K562 (cell line): ENCODE data around the gene E2F2.

Experiments used
- BACH1 ChIP-seq: fragments of 200-800 bp; sonication (Bioruptor generic); IDR thresholded peaks from 2 replicates; pipeline ENCODE4 v1.6.1; 2016; ENCODE audit warnings: missing genetic modification characterization, missing compliant biosample characterization
- BHLHE40 ChIP-seq: IDR thresholded peaks from 2 replicates; pipeline ENCODE4 v1.6.1; 2011; ENCODE audit warnings: low read length, improper control_type of control experiment
- CREM ChIP-seq: IDR thresholded peaks from 2 replicates; pipeline ENCODE4 v1.6.1; 2014; ENCODE audit warnings: antibody characterized with exemption, low read depth
- CTCF ChIP-seq, 3 experiments: IDR thresholded peaks in 2 of 3; conservative IDR thresholded peaks in 1 of 3; 2 replicates each; pipeline ENCODE4 v1.5.1; 2011 to 2012; ENCODE audit warnings: low read length in 3 of 3, mild to moderate bottlenecking in 3 of 3, control low read depth in 2 of 3, improper control_type of control experiment in 1 of 3, inconsistent platforms in 1 of 3, low read depth in 1 of 3, mixed read lengths in 1 of 3, moderate library complexity in 1 of 3; ENCODE audit not compliant: insufficient read depth in 2 of 3
- FOXK2 ChIP-seq, 2 experiments: fragments of 450-650 bp; IDR thresholded peaks in 1 of 2; conservative IDR thresholded peaks in 1 of 2; 2 replicates each; pipeline ENCODE4 v1.6.1; 2016; ENCODE audit warnings: low read depth in 2 of 2, mild to moderate bottlenecking in 1 of 2
- HDAC3 ChIP-seq: fragments of 450-650 bp; IDR thresholded peaks from 2 replicates; pipeline ENCODE4 v1.6.1; 2018; ENCODE audit warnings: borderline replicate concordance, mild to moderate bottlenecking, moderate library complexity; ENCODE audit not compliant: partially characterized antibody
- HSF4 ChIP-seq: fragments of 250-450 bp; sonication (Bioruptor Pico); IDR thresholded peaks from 2 replicates; pipeline ENCODE4 v2.1.2; 2022; ENCODE audit warnings: mild to moderate bottlenecking, moderate library complexity, borderline replicate concordance
- KDM5B ChIP-seq: fragments of 200-600 bp; sonication (generic); IDR thresholded peaks from 2 replicates; pipeline ENCODE4 v1.6.1; 2012; ENCODE audit warnings: low read depth, mild to moderate bottlenecking, moderate library complexity, low read length, control low read depth, inconsistent platforms; ENCODE audit not compliant: insufficient replicate concordance
- MCM5 ChIP-seq: fragments of 450-650 bp; IDR thresholded peaks from 2 replicates; pipeline ENCODE4 v1.6.1; 2016; ENCODE audit warnings: low read depth
- MXI1 ChIP-seq: IDR thresholded peaks from 2 replicates; pipeline ENCODE4 v1.6.1; 2011; ENCODE audit warnings: low read depth, mild to moderate bottlenecking, improper control_type of control experiment, low read length
- NFATC3 ChIP-seq: fragments of 450-650 bp; IDR thresholded peaks from 2 replicates; pipeline ENCODE4 v1.6.1; 2017; ENCODE audit warnings: mild to moderate bottlenecking
- NFXL1 ChIP-seq: fragments of 450-650 bp; formaldehyde crosslinking; IDR thresholded peaks from 2 replicates; pipeline ENCODE4 v1.4.0; 2021; ENCODE audit warnings: mild to moderate bottlenecking
- POLR2AphosphoS5 ChIP-seq: IDR thresholded peaks from 2 replicates; pipeline ENCODE4 v1.6.1; 2011; ENCODE audit warnings: mild to moderate bottlenecking, low read depth, low read length, moderate library complexity; ENCODE audit not compliant: control insufficient read depth, insufficient read depth
- ZNF277 ChIP-seq: fragments of 250-450 bp; sonication (Bioruptor Pico); IDR thresholded peaks from 2 replicates; pipeline ENCODE4 v1.8.0; 2022; ENCODE audit warnings: inconsistent platforms, mild to moderate bottlenecking, moderate library complexity, borderline replicate concordance

- TF ChIP-seq HDAC3 (no peak), NFATC3 (no peak), BHLHE40 (no peak), CTCF (IDR thresholded peaks at IDR 0.05 in 2 of 3, conservative IDR thresholded peaks at IDR 0.05 in 1 of 3; ENCODE audit: insufficient read depth in 2 of 3, low read depth in 1 of 3, low read length in 3 of 3) (no peak), NFXL1 (no peak), CREM (no peak), MXI1 (no peak), BACH1 (tag) (no peak), POLR2AphosphoS5 (no peak), KDM5B (no peak), MCM5 (no peak), HSF4 (CRISPR knock-in tag) (no peak), ZNF277 (CRISPR knock-in tag) (no peak), FOXK2 (conservative IDR thresholded peaks at IDR 0.05 in 1 of 2, IDR thresholded peaks at IDR 0.05 in 1 of 2; ENCODE audit: low read depth in 2 of 2) (no peak)
Observed at GRCh38 chr1:23567629-23567995, 36.6 kb upstream of the E2F2 start.
